ENCODE measurements around the gene MRPS35. TPM values are rescaled to one million over a fixed set of nuclear protein-coding genes. Genes with fewer than 3 reads are reported as not detected.

The MRPS35 gene
- total RNA-seq = 68.7 and 79.4 TPM in 2 replicates
- 28.1 TPM for polyA plus RNA-seq (2012)

- peak; percentile 93 for DNase-seq (ENCODE audit: low read depth)
Measured at GRCh38 chr12:27710592-27711316, at the start of gene MRPS35. Gene MRPS35 (plus strand): TSS chr12:27710832. CDS start chr12:27710844, 12 bp downstream.

GRCh38 chr12:27665704-27666103, 44.9 kb upstream of the MRPS35 start:
- DNase-seq (ENCODE audit: low read depth) = no peak

GRCh38 chr12:27666510-27666909, 44.1 kb upstream of the MRPS35 start:
- DNase-seq (ENCODE audit: low read depth) = no peak

GRCh38 chr12:27667540-27667939, 43.1 kb upstream of the MRPS35 start:
- DNase-seq (ENCODE audit: low read depth) = peak; percentile 95

GRCh38 chr12:27672051-27672450, 38.6 kb upstream of the MRPS35 start:
- no peak for DNase-seq (ENCODE audit: low read depth)

- DNase-seq (ENCODE audit: low read depth) = no peak
Measured at GRCh38 chr12:27672643-27673042, 38.0 kb upstream of the MRPS35 start.

GRCh38 chr12:27673101-27673718, 37.4 kb upstream of the MRPS35 start:
- DNase-seq (ENCODE audit: low read depth) = peak; percentile 12

GRCh38 chr12:27674989-27675388, 35.6 kb upstream of the MRPS35 start:
- DNase-seq (ENCODE audit: low read depth) = no peak

GRCh38 chr12:27680619-27681018, 30.0 kb upstream of the MRPS35 start:
- DNase-seq (ENCODE audit: low read depth) = no peak

- no peak for DNase-seq (ENCODE audit: low read depth)
Measured at GRCh38 chr12:27682534-27682933, 28.1 kb upstream of the MRPS35 start.

- no peak for DNase-seq (ENCODE audit: low read depth)
Measured at GRCh38 chr12:27685274-27685673, 25.4 kb upstream of the MRPS35 start.

- DNase-seq (ENCODE audit: low read depth) = no peak
Measured at GRCh38 chr12:27686147-27686546, 24.5 kb upstream of the MRPS35 start.

- DNase-seq (ENCODE audit: low read depth) = no peak
Measured at GRCh38 chr12:27688671-27689070, 22.0 kb upstream of the MRPS35 start.

GRCh38 chr12:27689558-27690180, 21.0 kb upstream of the MRPS35 start:
- no peak for DNase-seq (ENCODE audit: low read depth)

GRCh38 chr12:27693403-27693802, 17.2 kb upstream of the MRPS35 start:
- no peak for DNase-seq (ENCODE audit: low read depth)

- no peak for DNase-seq (ENCODE audit: low read depth)
Measured at GRCh38 chr12:27695556-27696292, 14.9 kb upstream of the MRPS35 start.

- DNase-seq (ENCODE audit: low read depth) = no peak
Measured at GRCh38 chr12:27696293-27696652, 14.4 kb upstream of the MRPS35 start, which contains the start of gene REP15. Gene REP15 (plus strand): TSS chr12:27696447. CDS start chr12:27696563, 116 bp downstream.

- no peak for DNase-seq (ENCODE audit: low read depth)
Measured at GRCh38 chr12:27696864-27697564, 13.6 kb upstream of the MRPS35 start.

- DNase-seq (ENCODE audit: low read depth) = peak; percentile 75
Measured at GRCh38 chr12:27703720-27704452, 6.7 kb upstream of the MRPS35 start.

GRCh38 chr12:27705263-27705662, 5.4 kb upstream of the MRPS35 start:
- DNase-seq (ENCODE audit: low read depth) = no peak

All from myocyte (in vitro differentiated cells).